Chondrocyte (in vitro differentiated cells): ENCODE results near the gene PPP1R14D. TPM values are rescaled to one million over a fixed set of nuclear protein-coding genes. Genes with fewer than 3 reads are reported as not detected.
A peak's percentile ranks its signal among the peaks of the same experiment; 100 is the strongest.

Experiments
- DNase-seq: peaks from one replicate; pipeline ENCODE4 v3.0.0; 2021; ENCODE audit warnings: mixed read lengths, low spot score
- H3K27ac Mint-ChIP-seq: one replicate; pipeline ENCODE4 v1.8.0; 2021; ENCODE audit warnings: mild to moderate bottlenecking, moderate library complexity, mixed read lengths; ENCODE audit not compliant: unreplicated experiment
- H3K27me3 Mint-ChIP-seq: 2 replicates; pipeline ENCODE4 v1.8.0; 2021; ENCODE audit warnings: low read depth, mixed read lengths
- H3K36me3 Mint-ChIP-seq: 2 replicates; pipeline ENCODE4 v1.8.0; 2021; ENCODE audit warnings: low read depth, mixed read lengths
- H3K4me1 Mint-ChIP-seq: 2 replicates; pipeline ENCODE4 v1.8.0; 2021; ENCODE audit warnings: low read depth, mild to moderate bottlenecking, mixed read lengths
- H3K4me3 Mint-ChIP-seq: one replicate; pipeline ENCODE4 v1.8.0; 2021; ENCODE audit warnings: mild to moderate bottlenecking, moderate library complexity, mixed read lengths; ENCODE audit not compliant: unreplicated experiment
- H3K9me3 Mint-ChIP-seq: 2 replicates; pipeline ENCODE4 v1.8.0; 2021; ENCODE audit warnings: low read depth, mixed read lengths
- CTCF ChIP-seq: fragments of 200-600 bp; sonication (generic); IDR thresholded peaks from 2 replicates; pipeline ENCODE4 v1.5.0; 2021; ENCODE audit warnings: antibody characterized with exemption, mild to moderate bottlenecking, moderate library complexity
- total RNA-seq: library from RNA; stranded (reverse); gene quantifications from 3 replicates; pipeline ENCODE4 v1.2.1, GENCODE V29; 2021

PPP1R14D gene
- total RNA-seq, 1 donor from 2014 or later, result not detected

GRCh38 chr15:40773902-40774301 lies 54.6 kb downstream of the PPP1R14D start:
- Mint-ChIP-seq H3K4me3 (no peak overlapping the region), H3K4me1 (peaks cover 20% of the 10 kb centered on the region), H3K36me3 (peaks cover 17% of the 10 kb centered on the region), H3K27ac (no peak overlapping the region), H3K27me3 (no peaks in the 10 kb centered on the region), H3K9me3 (no peaks in the 10 kb centered on the region)
- no peak for TF ChIP-seq CTCF
- no peak for DNase-seq

GRCh38 chr15:40773496-40773895 lies 55.0 kb downstream of the PPP1R14D start:
- H3K27me3 Mint-ChIP-seq, result no peaks in the 10 kb centered on the region
- no peak overlapping the region for H3K4me3 Mint-ChIP-seq
- H3K27ac Mint-ChIP-seq, result no peak overlapping the region
- peaks cover 17% of the 10 kb centered on the region for H3K36me3 Mint-ChIP-seq
- DNase-seq, result no peak
- no peaks in the 10 kb centered on the region for H3K9me3 Mint-ChIP-seq
- no peak for TF ChIP-seq CTCF
- peaks cover 20% of the 10 kb centered on the region for H3K4me1 Mint-ChIP-seq

- H3K36me3 Mint-ChIP-seq, result peaks cover 17% of the 10 kb centered on the region
- H3K27ac Mint-ChIP-seq, result no peak overlapping the region
- H3K4me1 Mint-ChIP-seq, result peaks cover 19% of the 10 kb centered on the region
- no peak overlapping the region for H3K4me3 Mint-ChIP-seq
- no peaks in the 10 kb centered on the region for H3K9me3 Mint-ChIP-seq
- H3K27me3 Mint-ChIP-seq, result no peaks in the 10 kb centered on the region
- no peak for DNase-seq
- TF ChIP-seq CTCF, result no peak
Observed at GRCh38 chr15:40772014-40772413, 56.5 kb downstream of the PPP1R14D start.

GRCh38 chr15:40771242-40771641 lies 57.3 kb downstream of the PPP1R14D start:
- Mint-ChIP-seq H3K27ac (no peak overlapping the region), H3K4me3 (no peak overlapping the region), H3K27me3 (no peaks in the 10 kb centered on the region), H3K36me3 (peaks cover 12% of the 10 kb centered on the region), H3K4me1 (peaks cover 20% of the 10 kb centered on the region), H3K9me3 (no peaks in the 10 kb centered on the region)
- DNase-seq, result no peak
- no peak for TF ChIP-seq CTCF

GRCh38 chr15:40770147-40770721 lies 58.3 kb downstream of the PPP1R14D start:
- Mint-ChIP-seq H3K36me3 (peaks cover 9% of the 10 kb centered on the region), H3K9me3 (no peaks in the 10 kb centered on the region), H3K4me1 (peaks cover 30% of the 10 kb centered on the region), H3K27me3 (no peaks in the 10 kb centered on the region), H3K27ac (peak overlapping the region; percentile 57), H3K4me3 (no peak overlapping the region)
- no peak for DNase-seq
- TF ChIP-seq CTCF, result no peak
